ENCODE results near the gene SLC16A8.
A peak's percentile ranks its signal among the peaks of the same experiment; 100 is the strongest.

Gene SLC16A8

DNA sequence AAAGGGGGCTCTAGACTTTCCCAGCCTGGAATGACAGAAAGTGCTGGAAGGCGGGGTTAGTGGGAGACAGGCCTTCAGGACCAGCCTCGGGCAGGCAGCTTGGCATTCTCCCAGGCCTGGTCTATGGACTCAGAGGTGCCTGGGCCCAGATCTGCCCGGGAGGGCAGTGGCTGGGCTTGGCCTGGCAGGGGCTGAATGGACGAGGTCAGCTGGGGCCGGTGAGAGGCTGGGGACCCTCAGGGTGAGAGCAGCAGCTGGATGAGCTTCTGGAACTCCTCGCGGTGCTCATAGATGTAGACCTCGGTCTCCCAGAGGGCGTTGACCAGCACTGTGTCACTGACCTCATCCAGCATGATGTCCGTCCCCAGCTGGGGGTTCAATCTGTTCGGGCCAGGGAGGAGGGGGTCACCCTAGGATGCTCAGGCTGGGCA is 28.0 kb upstream of the SLC16A8 start:
- Histone ChIP-seq H2BK120ac (ENCODE audit: low read depth, low read length) (no peak overlapping the region), H2BK15ac (ENCODE audit: low read length) (no peak overlapping the region), H3K9ac (ENCODE audit: low read depth, low read length, poor library complexity) (peak overlapping the region; percentile 44), H2BK12ac (ENCODE audit: low read length) (no peak overlapping the region), H4K8ac (ENCODE audit: low read depth, low read length) (no peak overlapping the region), H3K36me3 (replicated peaks in 1 of 2; ENCODE audit: control insufficient read depth in 2 of 2, insufficient read depth in 2 of 2, low read length in 2 of 2) (no peaks in the 10 kb centered on the region), H3K9me3 (replicated peaks in 1 of 2; ENCODE audit: control insufficient read depth in 2 of 2, insufficient read depth in 1 of 2, low read depth in 1 of 2, low read length in 2 of 2) (no peaks in the 10 kb centered on the region), H3K4ac (ENCODE audit: low read length) (no peak overlapping the region), H3K79me1 (ENCODE audit: low read depth, low read length) (no peaks in the 10 kb centered on the region), H2BK5ac (ENCODE audit: low read length) (peak overlapping the region; percentile 60), H3K4me2 (ENCODE audit: insufficient read depth, low read length, poor library complexity, severe bottlenecking) (no peak overlapping the region), H3K4me3 (ENCODE audit: low read length in 2 of 2) (no peak overlapping the region), H3K27ac (replicated peaks; ENCODE audit: low read length) (no peak overlapping the region), H3K23ac (ENCODE audit: low read depth, low read length, poor library complexity) (no peak overlapping the region), H3K18ac (ENCODE audit: low read length) (no peak overlapping the region), H2AFZ (ENCODE audit: low read length) (no peak overlapping the region), H3K27me3 (ENCODE audit: control insufficient read depth in 3 of 3, insufficient read depth in 3 of 3, low read depth in 1 of 3, low read length in 3 of 3) (no peaks in the 10 kb centered on the region), H3K14ac (ENCODE audit: low read length) (no peak overlapping the region), H2AK5ac (ENCODE audit: low read depth, low read length) (peak overlapping the region; percentile 11), H3K4me1 (ENCODE audit: control insufficient read depth in 2 of 2, insufficient read depth in 1 of 2, low read depth in 1 of 2, low read length in 2 of 2) (peaks cover 2% of the 10 kb centered on the region in 2 donors), H4K91ac (ENCODE audit: low read depth, low read length, poor library complexity) (no peak overlapping the region)
- DNase-seq (ENCODE audit: low spot score), result no peak
- WGBS, 2 donors (ENCODE audit: extremely low coverage in 2 of 2, insufficient read length in 2 of 2, insufficient replicate concordance in 1 of 2), result no CpG with 5 or more reads among the region's 11 CpGs

DNA sequence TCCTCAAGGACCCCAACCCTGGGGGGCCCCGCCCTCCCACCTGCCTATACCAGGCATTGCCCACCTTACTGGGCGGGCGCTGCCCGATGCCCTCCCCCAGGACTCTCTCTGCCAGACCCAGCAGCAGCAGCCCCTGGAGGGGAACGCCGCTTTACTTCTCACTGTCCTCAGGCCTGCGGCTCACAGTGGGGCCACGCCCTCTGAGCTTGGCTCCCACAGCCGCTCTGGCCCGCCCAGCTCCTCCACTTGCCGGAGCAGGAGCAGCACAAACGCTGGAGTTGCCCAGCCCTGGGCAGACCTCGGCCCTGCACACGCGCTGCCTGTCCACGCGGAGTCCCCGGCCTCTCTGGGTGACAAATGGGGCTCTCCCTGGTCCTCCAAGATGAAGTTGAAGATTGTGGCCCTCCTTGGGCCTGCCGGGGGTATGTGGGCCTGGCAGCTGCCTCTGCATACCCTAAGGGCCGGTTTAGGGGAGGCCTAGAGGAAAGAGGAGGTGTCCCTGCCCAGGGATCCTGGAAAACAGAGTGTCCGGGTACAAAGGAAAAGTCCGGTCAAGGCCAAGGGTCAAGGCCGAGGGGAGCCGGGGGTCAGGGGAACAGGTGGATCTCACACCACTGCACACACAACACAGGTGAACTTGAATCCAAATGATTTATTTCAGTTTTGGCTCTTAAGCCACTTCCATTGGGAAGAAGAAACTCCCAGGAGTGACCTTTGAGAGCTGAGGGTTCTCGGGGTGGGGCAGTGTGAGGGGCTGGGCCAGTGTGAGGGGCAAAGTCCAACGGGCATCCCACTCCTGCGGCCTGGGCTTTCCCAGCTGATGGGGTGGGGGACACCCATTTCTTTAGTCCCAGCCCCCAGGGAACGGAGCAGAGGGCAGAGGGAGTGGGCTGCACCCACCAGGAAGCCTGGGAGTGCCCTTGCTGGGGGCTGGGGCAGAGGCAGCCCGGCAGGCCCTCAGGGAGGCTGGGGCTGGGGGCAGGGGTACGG is 27.2 kb upstream of the SLC16A8 start:
- no peak overlapping the region for H3K4me2 ChIP-seq (ENCODE audit: insufficient read depth, low read length, poor library complexity, severe bottlenecking)
- WGBS, 2 donors (ENCODE audit: extremely low coverage in 2 of 2, insufficient read length in 2 of 2, insufficient replicate concordance in 1 of 2), result no CpG with 5 or more reads among the region's 30 CpGs
- no peak overlapping the region for H2BK15ac ChIP-seq (ENCODE audit: low read length)

DNA sequence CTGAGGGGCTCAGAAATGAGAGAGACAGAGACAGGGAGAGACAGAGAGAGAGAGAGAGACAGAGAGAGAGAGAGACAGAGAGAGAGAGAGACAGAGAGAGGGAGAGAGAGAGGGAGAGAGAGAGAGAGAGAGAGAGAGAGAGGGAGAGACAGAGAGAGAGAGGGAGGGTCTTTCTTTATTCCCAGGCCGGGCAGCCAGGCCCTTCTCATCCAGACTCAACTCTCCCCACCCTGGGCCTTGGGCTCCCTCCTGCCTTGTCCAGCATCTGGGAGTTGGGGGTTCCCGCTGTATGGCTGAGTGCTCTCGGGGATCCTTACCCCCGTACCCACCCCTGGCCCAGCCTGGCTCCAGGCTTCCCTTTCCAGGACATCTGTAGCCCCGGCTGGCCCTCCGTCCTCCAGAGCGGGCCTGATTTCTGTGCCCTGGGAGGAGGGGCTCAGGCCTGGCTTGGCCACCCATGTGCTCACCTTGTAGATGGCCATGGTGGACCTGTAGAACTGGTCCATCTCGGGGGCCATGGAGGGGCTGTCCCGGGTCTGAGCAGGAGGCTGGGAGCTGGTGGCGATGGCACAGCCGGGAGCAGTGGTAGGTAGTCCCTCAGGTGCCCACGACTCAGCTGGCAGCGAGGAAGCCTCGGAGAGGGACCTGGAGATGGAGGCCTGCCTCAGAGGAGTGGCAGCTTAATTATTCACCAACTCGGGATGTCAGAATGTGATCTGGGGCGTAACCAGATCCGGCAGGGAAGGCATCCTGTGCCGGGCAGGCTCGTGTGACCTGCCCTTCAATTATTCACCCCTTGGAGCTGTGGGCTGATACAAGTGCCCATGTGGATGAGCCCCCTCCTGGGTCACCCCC is 26.3 kb upstream of the SLC16A8 start, which contains the start of gene BAIAP2L2:
Gene BAIAP2L2, minus strand, starts transcription at position 677 of the 855 bp plus-strand sequence. Its CDS starts 159 bp downstream, at position 518.
- no peaks in the 10 kb centered on the region for H3K79me1 ChIP-seq (ENCODE audit: low read depth, low read length)
- no peak within 1 kb of the TSS for H4K8ac ChIP-seq (ENCODE audit: low read depth, low read length)
- no peak for DNase-seq (ENCODE audit: low spot score)
- H3K4me3 ChIP-seq (ENCODE audit: low read length in 2 of 2), result peak within 1 kb of the TSS in 1 of 2 donors; percentile 12
- no peaks in the 10 kb centered on the region for H3K36me3 ChIP-seq (replicated peaks in 1 of 2; ENCODE audit: control insufficient read depth in 2 of 2, insufficient read depth in 2 of 2, low read length in 2 of 2)
- no peak within 1 kb of the TSS for H3K9ac ChIP-seq (ENCODE audit: low read depth, low read length, poor library complexity)
- H4K91ac ChIP-seq (ENCODE audit: low read depth, low read length, poor library complexity), result no peak within 1 kb of the TSS
- H3K9me3 ChIP-seq (replicated peaks in 1 of 2; ENCODE audit: control insufficient read depth in 2 of 2, insufficient read depth in 1 of 2, low read depth in 1 of 2, low read length in 2 of 2), result no peaks in the 10 kb centered on the region
- H3K27me3 ChIP-seq (ENCODE audit: control insufficient read depth in 3 of 3, insufficient read depth in 3 of 3, low read depth in 1 of 3, low read length in 3 of 3), result no peaks in the 10 kb centered on the region
- peak within 1 kb of the TSS; percentile 90 for H3K18ac ChIP-seq (ENCODE audit: low read length)
- H2BK15ac ChIP-seq (ENCODE audit: low read length), result no peak within 1 kb of the TSS
- H2BK120ac ChIP-seq (ENCODE audit: low read depth, low read length), result peak within 1 kb of the TSS; percentile 74
- H3K4me1 ChIP-seq (ENCODE audit: control insufficient read depth in 2 of 2, insufficient read depth in 1 of 2, low read depth in 1 of 2, low read length in 2 of 2), result peaks cover 2% of the 10 kb centered on the region in 2 donors
- H2BK12ac ChIP-seq (ENCODE audit: low read length), result no peak within 1 kb of the TSS
- no peak within 1 kb of the TSS for H3K4me2 ChIP-seq (ENCODE audit: insufficient read depth, low read length, poor library complexity, severe bottlenecking)
- peak within 1 kb of the TSS; percentile 88 for H2AK5ac ChIP-seq (ENCODE audit: low read depth, low read length)
- no peak within 1 kb of the TSS for H3K27ac ChIP-seq (replicated peaks; ENCODE audit: low read length)
- no peak within 1 kb of the TSS for H3K23ac ChIP-seq (ENCODE audit: low read depth, low read length, poor library complexity)
- H3K4ac ChIP-seq (ENCODE audit: low read length), result no peak within 1 kb of the TSS
- H3K14ac ChIP-seq (ENCODE audit: low read length), result peak within 1 kb of the TSS; percentile 82
- no peak within 1 kb of the TSS for H2AFZ ChIP-seq (ENCODE audit: low read length)
- WGBS, 2 donors (ENCODE audit: extremely low coverage in 2 of 2, insufficient read length in 2 of 2, insufficient replicate concordance in 1 of 2), result no CpG with 5 or more reads among the region's 19 CpGs
- no peak within 1 kb of the TSS for H2BK5ac ChIP-seq (ENCODE audit: low read length)

More for the DNA sequence above, 27.2 kb upstream of the SLC16A8 start:
- Histone ChIP-seq H3K14ac (ENCODE audit: low read length) (no peak overlapping the region), H4K91ac (ENCODE audit: low read depth, low read length, poor library complexity) (no peak overlapping the region), H2AK5ac (ENCODE audit: low read depth, low read length) (no peak overlapping the region), H4K8ac (ENCODE audit: low read depth, low read length) (no peak overlapping the region), H3K4ac (ENCODE audit: low read length) (no peak overlapping the region), H3K4me1 (ENCODE audit: control insufficient read depth in 2 of 2, insufficient read depth in 1 of 2, low read depth in 1 of 2, low read length in 2 of 2) (peaks cover 2% of the 10 kb centered on the region in 2 donors), H3K23ac (ENCODE audit: low read depth, low read length, poor library complexity) (no peak overlapping the region), H3K27me3 (ENCODE audit: control insufficient read depth in 3 of 3, insufficient read depth in 3 of 3, low read depth in 1 of 3, low read length in 3 of 3) (no peaks in the 10 kb centered on the region), H2AFZ (ENCODE audit: low read length) (no peak overlapping the region), H3K27ac (replicated peaks; ENCODE audit: low read length) (no peak overlapping the region), H3K18ac (ENCODE audit: low read length) (peak overlapping the region; percentile 45), H3K4me3 (ENCODE audit: low read length in 2 of 2) (no peak overlapping the region), H2BK12ac (ENCODE audit: low read length) (no peak overlapping the region), H2BK5ac (ENCODE audit: low read length) (no peak overlapping the region), H2BK120ac (ENCODE audit: low read depth, low read length) (no peak overlapping the region), H3K79me1 (ENCODE audit: low read depth, low read length) (no peaks in the 10 kb centered on the region), H3K9ac (ENCODE audit: low read depth, low read length, poor library complexity) (no peak overlapping the region), H3K9me3 (replicated peaks in 1 of 2; ENCODE audit: control insufficient read depth in 2 of 2, insufficient read depth in 1 of 2, low read depth in 1 of 2, low read length in 2 of 2) (no peaks in the 10 kb centered on the region), H3K36me3 (replicated peaks in 1 of 2; ENCODE audit: control insufficient read depth in 2 of 2, insufficient read depth in 2 of 2, low read length in 2 of 2) (no peaks in the 10 kb centered on the region)
- DNase-seq (ENCODE audit: low spot score), result no peak
